ENCODE data around the gene ITPRIPL1.

DNA sequence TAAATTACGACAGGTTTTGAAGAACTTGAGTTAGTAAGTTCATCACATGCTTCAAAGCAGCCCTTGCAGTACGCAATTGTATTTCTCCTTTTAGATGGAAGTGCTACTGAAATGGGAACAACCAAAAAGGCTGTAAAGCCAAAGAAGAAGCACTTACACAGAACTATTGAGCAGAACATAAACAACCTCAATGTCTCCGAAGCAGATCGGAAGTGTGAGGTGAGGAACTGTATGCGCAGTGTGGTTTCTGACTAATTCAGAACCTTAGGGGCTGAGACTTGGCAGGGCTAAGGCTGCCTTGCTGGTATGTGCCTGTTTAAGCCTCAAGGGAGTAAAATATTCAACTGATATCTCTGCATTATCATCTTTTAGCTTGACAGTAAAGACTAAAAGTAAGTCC, 18.9 kb downstream of the ITPRIPL1 start:
- TF ChIP-seq RAD21 (IDR thresholded peaks at IDR 0.05; ENCODE audit: low read length) (no peak), SMC3 (IDR thresholded peaks at IDR 0.05; ENCODE audit: low read depth, low read length) (no peak), CEBPB (IDR thresholded peaks at IDR 0.05; ENCODE audit: low read depth, low read length) (no peak), RCOR1 (IDR thresholded peaks at IDR 0.05; ENCODE audit: insufficient replicate concordance, low read length) (no peak), RFX5 (IDR thresholded peaks at IDR 0.05; ENCODE audit: low read depth, low read length) (no peak), POLR2A (IDR thresholded peaks at IDR 0.05; ENCODE audit: low read depth, low read length) (no peak), ELK1 (IDR thresholded peaks at IDR 0.05; ENCODE audit: borderline replicate concordance, low read depth, low read length) (no peak), FOS (IDR thresholded peaks at IDR 0.05; ENCODE audit: low read depth, low read length) (no peak), CHD1 (IDR thresholded peaks at IDR 0.05; ENCODE audit: low read depth, low read length) (no peak), MAFK (IDR thresholded peaks at IDR 0.05; ENCODE audit: low read depth, low read length) (no peak)
- TF ChIP-seq, protein P1, sequence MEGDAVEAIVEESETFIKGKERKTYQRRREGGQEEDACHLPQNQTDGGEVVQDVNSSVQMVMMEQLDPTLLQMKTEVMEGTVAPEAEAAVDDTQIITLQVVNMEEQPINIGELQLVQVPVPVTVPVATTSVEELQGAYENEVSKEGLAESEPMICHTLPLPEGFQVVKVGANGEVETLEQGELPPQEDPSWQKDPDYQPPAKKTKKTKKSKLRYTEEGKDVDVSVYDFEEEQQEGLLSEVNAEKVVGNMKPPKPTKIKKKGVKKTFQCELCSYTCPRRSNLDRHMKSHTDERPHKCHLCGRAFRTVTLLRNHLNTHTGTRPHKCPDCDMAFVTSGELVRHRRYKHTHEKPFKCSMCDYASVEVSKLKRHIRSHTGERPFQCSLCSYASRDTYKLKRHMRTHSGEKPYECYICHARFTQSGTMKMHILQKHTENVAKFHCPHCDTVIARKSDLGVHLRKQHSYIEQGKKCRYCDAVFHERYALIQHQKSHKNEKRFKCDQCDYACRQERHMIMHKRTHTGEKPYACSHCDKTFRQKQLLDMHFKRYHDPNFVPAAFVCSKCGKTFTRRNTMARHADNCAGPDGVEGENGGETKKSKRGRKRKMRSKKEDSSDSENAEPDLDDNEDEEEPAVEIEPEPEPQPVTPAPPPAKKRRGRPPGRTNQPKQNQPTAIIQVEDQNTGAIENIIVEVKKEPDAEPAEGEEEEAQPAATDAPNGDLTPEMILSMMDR (conservative IDR thresholded peaks at IDR 0.05; ENCODE audit: low read depth, low read length), result no peak
- TF ChIP-seq, protein P2, sequence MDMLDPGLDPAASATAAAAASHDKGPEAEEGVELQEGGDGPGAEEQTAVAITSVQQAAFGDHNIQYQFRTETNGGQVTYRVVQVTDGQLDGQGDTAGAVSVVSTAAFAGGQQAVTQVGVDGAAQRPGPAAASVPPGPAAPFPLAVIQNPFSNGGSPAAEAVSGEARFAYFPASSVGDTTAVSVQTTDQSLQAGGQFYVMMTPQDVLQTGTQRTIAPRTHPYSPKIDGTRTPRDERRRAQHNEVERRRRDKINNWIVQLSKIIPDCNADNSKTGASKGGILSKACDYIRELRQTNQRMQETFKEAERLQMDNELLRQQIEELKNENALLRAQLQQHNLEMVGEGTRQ (IDR thresholded peaks at IDR 0.05; ENCODE audit: low read depth, low read length), result no peak
